ENCODE results near the gene CDK4. TPM values are rescaled to one million over a fixed set of nuclear protein-coding genes. Genes with fewer than 3 reads are reported as not detected.

Gene CDK4
- total RNA-seq, 1 experiment from 2014 or later, result 218 TPM

- no peak within 1 kb of the TSS for H2BK15ac ChIP-seq (ENCODE audit: low read depth, low read length)
- H2AFZ ChIP-seq (ENCODE audit: low read length), result no peak within 1 kb of the TSS
- H2BK120ac ChIP-seq (ENCODE audit: low read depth, low read length, poor library complexity, severe bottlenecking), result no peak within 1 kb of the TSS
- no peak within 1 kb of the TSS for H3K9ac ChIP-seq (ENCODE audit: extremely low read depth, insufficient read length, low read length)
- H3K56ac ChIP-seq (ENCODE audit: insufficient read length, low read depth, low read length), result no peak within 1 kb of the TSS
- H3T11ph ChIP-seq (ENCODE audit: low read length), result no peak within 1 kb of the TSS
- Mint-ChIP-seq H3K27ac (no peak within 1 kb of the TSS), H3K27me3 (ENCODE audit: low read depth) (peaks cover 86% of the 10 kb centered on the region), H3K4me3 (peak within 1 kb of the TSS; percentile 63 to 86), H3K4me1 (peaks cover 26 to 37% of the 10 kb centered on the region in 2 experiments), H3K36me3 (ENCODE audit: insufficient read depth in 1 of 3, low read depth in 3 of 3) (no peaks in the 10 kb centered on the region; a peak in 1 of 7 replicates), H3K9me3 (no peaks in the 10 kb centered on the region; a peak in 1 of 5 replicates)
- no peak within 1 kb of the TSS for H2BK12ac ChIP-seq (ENCODE audit: insufficient read length, low read depth, low read length)
- H3K18ac ChIP-seq (ENCODE audit: insufficient read length, low read depth, low read length), result no peak within 1 kb of the TSS
- H3K9me3 ChIP-seq (ENCODE audit: control insufficient read depth, low read depth, low read length), result no peaks in the 10 kb centered on the region
- H3K4me1 ChIP-seq (ENCODE audit: insufficient read depth, low read length), result peaks cover 2% of the 10 kb centered on the region; the same call in 1 of the 2 replicates
- no peak for TF ChIP-seq CTCF (conservative IDR thresholded peaks at IDR 0.05)
- H3K27ac ChIP-seq (ENCODE audit: insufficient read length, low read depth, low read length), result no peak within 1 kb of the TSS
- no peak within 1 kb of the TSS for H3K14ac ChIP-seq (ENCODE audit: insufficient read depth, low read length)
- no peak within 1 kb of the TSS for H2AK5ac ChIP-seq (ENCODE audit: insufficient read length, low read length)
- H4K5ac ChIP-seq (ENCODE audit: insufficient read length, low read depth, low read length), result no peak within 1 kb of the TSS
- peaks cover 16% of the 10 kb centered on the region for H3K23me2 ChIP-seq (ENCODE audit: insufficient read length, low read depth, low read length, poor library complexity, severe bottlenecking)
- H2BK20ac ChIP-seq (ENCODE audit: low read depth, low read length, poor library complexity, severe bottlenecking), result no peak within 1 kb of the TSS
- H4K91ac ChIP-seq (ENCODE audit: insufficient read length, low read depth, low read length), result no peak within 1 kb of the TSS
- no CpG with 5 or more reads among the region's 36 CpGs for WGBS (ENCODE audit: extremely low coverage, insufficient read length, low lambda C conversion rate)
- DNase-seq, result peak; percentile 79
- H3K79me2 ChIP-seq (ENCODE audit: insufficient read depth, low read length), result no peaks in the 10 kb centered on the region
- peaks cover 57% of the 10 kb centered on the region for H3K27me3 ChIP-seq (ENCODE audit: insufficient read depth, low read length)
- H3K4ac ChIP-seq (ENCODE audit: low read depth, low read length), result no peak within 1 kb of the TSS
- peak within 1 kb of the TSS; percentile 49 for H3K4me2 ChIP-seq (ENCODE audit: insufficient read depth, insufficient read length, low read length)
- H2BK5ac ChIP-seq (ENCODE audit: insufficient read length, low read length), result no peak within 1 kb of the TSS
- no peak within 1 kb of the TSS for H4K8ac ChIP-seq (replicated peaks; ENCODE audit: insufficient read length, low read depth, low read length)
- no peaks in the 10 kb centered on the region for H3K79me1 ChIP-seq (ENCODE audit: insufficient read depth, low read depth, low read length, poor library complexity, severe bottlenecking)
- H3K23ac ChIP-seq (ENCODE audit: insufficient read length, low read depth, low read length), result no peak within 1 kb of the TSS
- peaks cover 2% of the 10 kb centered on the region for H4K20me1 ChIP-seq (ENCODE audit: control insufficient read depth, insufficient read depth, insufficient read length)
These were observed 13.4 kb downstream of the CDK4 start, which contains the start of gene AGAP2 for GRCh38 chr12:57738661-57739237. AGAP2 (minus strand) TSS chr12:57738742; CDS start chr12:57738246, 496 bp downstream.

Measured in H9 (cell line).